DOHH2 (cell line): ENCODE results near the gene EPB41L1.

Experiments
- CTCF ChIP-seq: fragments of 200-600 bp; sonication (generic); IDR thresholded peaks from one replicate; pipeline ENCODE4 v1.5.1; 2014; ENCODE audit warnings: antibody characterized with exemption, mild to moderate bottlenecking, low read depth, low read length; ENCODE audit not compliant: poor library complexity, severe bottlenecking
- EZH2phosphoT487 ChIP-seq: fragments of 200-600 bp; sonication (generic); IDR thresholded peaks from 2 replicates; pipeline ENCODE4 v1.6.1; 2017; ENCODE audit warnings: borderline replicate concordance, mild to moderate bottlenecking, antibody characterized with exemption, low read length, moderate library complexity, mixed read lengths

- TF ChIP-seq CTCF (no peak), EZH2phosphoT487 (no peak)
Observed at GRCh38 chr20:36107881-36108280, 46.7 kb upstream of the EPB41L1 start.
